Osteocyte (in vitro differentiated cells): ENCODE measurements around the gene HFE. TPM values are rescaled to one million over a fixed set of nuclear protein-coding genes. Genes with fewer than 3 reads are reported as not detected.
"Not testable (repeated sequence)": the region's sequence is repeated elsewhere in the genome, so short reads cannot be mapped to it uniquely, and the experiment has no call there.

Experiments used
- DNase-seq: peaks from one replicate; pipeline ENCODE4 v3.0.0; 2021; ENCODE audit warnings: mixed read lengths; ENCODE audit not compliant: unreplicated experiment; ENCODE audit errors: extremely low spot score
- H3K27ac Mint-ChIP-seq: one replicate; pipeline ENCODE4 v1.8.0; 2021; ENCODE audit warnings: mild to moderate bottlenecking, mixed read lengths; ENCODE audit not compliant: unreplicated experiment
- H3K27me3 Mint-ChIP-seq: one replicate; pipeline ENCODE4 v1.8.0; 2021; ENCODE audit warnings: mixed read lengths; ENCODE audit not compliant: unreplicated experiment
- H3K36me3 Mint-ChIP-seq: one replicate; pipeline ENCODE4 v1.8.0; 2021; ENCODE audit warnings: mixed read lengths; ENCODE audit not compliant: unreplicated experiment
- H3K4me1 Mint-ChIP-seq: one replicate; pipeline ENCODE4 v1.8.0; 2021; ENCODE audit warnings: mixed read lengths; ENCODE audit not compliant: unreplicated experiment
- H3K4me3 Mint-ChIP-seq: one replicate; pipeline ENCODE4 v1.8.0; 2021; ENCODE audit warnings: mild to moderate bottlenecking, moderate library complexity, mixed read lengths; ENCODE audit not compliant: unreplicated experiment
- H3K9me3 Mint-ChIP-seq: one replicate; pipeline ENCODE4 v1.8.0; 2021; ENCODE audit warnings: mixed read lengths; ENCODE audit not compliant: unreplicated experiment
- CTCF ChIP-seq: fragments of 200-600 bp; sonication (generic); IDR thresholded peaks from 2 replicates; pipeline ENCODE4 v1.5.0; 2021; ENCODE audit warnings: antibody characterized with exemption, mild to moderate bottlenecking, moderate library complexity
- total RNA-seq: library from RNA; stranded (reverse); gene quantifications from 2 replicates; pipeline ENCODE4 v1.2.1, GENCODE V29; 2021

The HFE gene
- total RNA-seq, 1 donor from 2014 or later = 6.2 TPM

DNA sequence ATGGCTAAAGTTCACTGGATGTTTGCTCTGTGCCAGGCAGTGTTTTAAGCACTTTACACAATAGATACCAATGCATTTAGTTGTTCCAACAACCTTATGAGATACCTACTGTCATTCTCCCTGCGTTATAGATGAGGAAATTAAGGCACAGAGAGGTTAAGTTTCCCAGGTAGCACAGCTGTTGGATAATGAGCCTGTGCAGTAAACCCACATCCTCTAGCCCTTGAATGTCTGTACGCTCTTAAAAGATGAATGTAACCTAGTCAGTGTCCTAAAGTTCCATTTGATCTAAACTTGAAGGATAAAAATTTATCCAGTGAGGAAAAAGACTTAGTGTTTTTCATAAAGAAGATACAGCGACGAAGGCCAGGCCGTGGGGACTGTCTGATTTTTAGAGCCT, 28.0 kb downstream of the HFE start:
- H3K27me3 Mint-ChIP-seq = no peaks in the 10 kb centered on the region
- no peak for DNase-seq
- no peaks in the 10 kb centered on the region for H3K4me1 Mint-ChIP-seq
- H3K27ac Mint-ChIP-seq = no peak overlapping the region
- no peak overlapping the region for H3K4me3 Mint-ChIP-seq
- TF ChIP-seq CTCF = no peak
- H3K9me3 Mint-ChIP-seq = no peaks in the 10 kb centered on the region
- H3K36me3 Mint-ChIP-seq = no peaks in the 10 kb centered on the region

DNA sequence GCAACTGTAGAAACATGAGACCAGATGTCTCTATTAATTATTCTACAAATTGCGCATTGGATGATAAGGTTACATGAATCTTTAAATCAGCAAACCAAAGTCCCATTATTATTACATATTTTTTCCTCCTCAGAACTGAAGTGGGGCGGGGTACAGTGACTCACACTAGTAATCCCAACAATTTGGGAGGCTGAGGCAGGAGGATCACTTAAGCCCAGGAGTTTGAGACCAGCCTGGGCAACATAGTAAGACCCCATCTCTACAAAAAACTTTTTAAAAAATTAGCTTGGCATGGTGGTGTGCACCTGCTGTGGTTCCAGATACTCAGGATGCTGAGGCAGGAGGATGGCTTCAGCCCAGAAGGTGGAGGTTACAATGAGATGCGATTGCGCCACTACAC, 29.0 kb downstream of the HFE start:
- Mint-ChIP-seq H3K9me3 (no peaks in the 10 kb centered on the region), H3K4me1 (peaks cover 5% of the 10 kb centered on the region), H3K27ac (no peak overlapping the region), H3K27me3 (no peaks in the 10 kb centered on the region), H3K4me3 (no peak overlapping the region), H3K36me3 (no peaks in the 10 kb centered on the region)
- DNase-seq = no peak
- TF ChIP-seq CTCF = no peak

- Mint-ChIP-seq H3K36me3 (no peaks in the 10 kb centered on the region), H3K9me3 (no peaks in the 10 kb centered on the region), H3K4me3 (no peak overlapping the region), H3K27ac (no peak overlapping the region), H3K27me3 (no peaks in the 10 kb centered on the region), H3K4me1 (peaks cover 15% of the 10 kb centered on the region)
- TF ChIP-seq CTCF = no peak
- DNase-seq = no peak
Observed at GRCh38 chr6:26118999-26119398, 31.8 kb downstream of the HFE start.

DNA sequence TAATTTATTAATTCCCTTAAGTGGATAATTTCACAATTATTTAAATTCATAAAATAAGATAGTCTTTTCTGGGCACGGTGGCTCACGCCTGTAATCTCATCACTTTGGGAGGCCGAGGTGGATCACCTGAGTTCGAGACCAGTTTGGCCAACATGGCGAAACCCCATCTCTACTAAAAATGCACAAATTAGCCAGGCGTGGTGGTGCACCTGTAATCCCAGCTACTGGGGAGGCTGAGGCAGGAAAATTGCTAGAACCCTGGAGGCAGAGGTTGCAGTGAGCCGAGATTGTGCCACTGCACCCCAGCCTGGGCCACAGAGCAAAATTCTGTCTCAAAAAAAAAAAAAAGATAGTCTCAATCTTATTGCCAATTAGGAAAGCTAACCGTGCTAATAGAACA, 32.9 kb downstream of the HFE start:
- not testable (repeated sequence) for H3K4me3 Mint-ChIP-seq, H3K27me3 Mint-ChIP-seq, H3K9me3 Mint-ChIP-seq, H3K27ac Mint-ChIP-seq, DNase-seq, H3K36me3 Mint-ChIP-seq
- peaks cover 15% of the 10 kb centered on the region for H3K4me1 Mint-ChIP-seq

- no peak overlapping the region for H3K4me3 Mint-ChIP-seq
- no peak for TF ChIP-seq CTCF
- peaks cover 15% of the 10 kb centered on the region for H3K4me1 Mint-ChIP-seq
- H3K9me3 Mint-ChIP-seq = no peaks in the 10 kb centered on the region
- no peaks in the 10 kb centered on the region for H3K27me3 Mint-ChIP-seq
- no peak for DNase-seq
- no peaks in the 10 kb centered on the region for H3K36me3 Mint-ChIP-seq
- H3K27ac Mint-ChIP-seq = peak overlapping the region; percentile 74
Observed at GRCh38 chr6:26120807-26121140, 33.5 kb downstream of the HFE start.
